HG03097 (cell line): ENCODE measurements around the gene HNRNPF.
"Not testable (repeated sequence)": the region's sequence is repeated elsewhere in the genome, so short reads cannot be mapped to it uniquely, and the experiment has no call there.

Experiments
- ATAC-seq: cut with Tn5 transposase; IDR thresholded peaks from one replicate; pipeline ENCODE4 v1.9.1; 2021; ENCODE audit not compliant: unreplicated experiment, low FRiP score

Gene HNRNPF

DNA sequence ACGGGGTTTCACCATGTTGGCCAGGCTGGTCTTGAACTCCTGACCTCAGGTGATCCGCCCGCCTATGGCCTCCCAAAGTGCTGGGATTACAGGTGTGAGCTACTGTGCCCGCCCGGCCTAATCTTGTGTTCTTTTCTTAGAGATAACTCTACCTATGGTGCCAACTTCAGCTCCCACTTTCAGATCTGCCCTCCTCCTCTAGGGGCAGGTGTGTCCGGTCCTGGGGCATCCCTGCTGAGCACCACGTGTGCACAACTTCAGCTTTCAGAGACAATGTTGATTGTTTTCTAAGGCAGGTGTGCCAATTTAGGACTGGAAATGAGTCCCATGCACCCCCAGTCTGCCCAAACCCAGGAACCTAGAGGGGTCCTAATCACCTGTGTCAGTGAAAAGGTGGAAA is 56.0 kb downstream of the HNRNPF start:
- no peak for ATAC-seq

DNA sequence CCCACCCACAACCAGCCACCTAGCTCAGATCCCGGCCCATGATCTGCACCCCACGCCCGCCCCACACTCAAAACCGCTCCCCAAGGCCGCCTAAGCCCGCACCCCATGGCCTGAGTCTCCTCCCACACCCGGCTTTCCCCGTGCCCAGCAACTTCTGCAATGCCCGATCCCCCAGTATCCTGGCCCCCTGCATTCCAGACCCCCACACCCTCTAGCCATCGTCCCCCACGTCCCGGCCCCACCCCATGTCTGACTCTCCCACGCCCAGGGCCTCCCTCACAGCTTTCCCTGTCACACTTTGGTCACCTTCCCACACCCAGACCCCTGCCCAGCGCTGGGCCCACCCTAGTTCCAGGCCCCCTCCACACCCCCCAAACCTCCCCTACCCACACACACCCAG is 57.7 kb downstream of the HNRNPF start:
- no peak for ATAC-seq

DNA sequence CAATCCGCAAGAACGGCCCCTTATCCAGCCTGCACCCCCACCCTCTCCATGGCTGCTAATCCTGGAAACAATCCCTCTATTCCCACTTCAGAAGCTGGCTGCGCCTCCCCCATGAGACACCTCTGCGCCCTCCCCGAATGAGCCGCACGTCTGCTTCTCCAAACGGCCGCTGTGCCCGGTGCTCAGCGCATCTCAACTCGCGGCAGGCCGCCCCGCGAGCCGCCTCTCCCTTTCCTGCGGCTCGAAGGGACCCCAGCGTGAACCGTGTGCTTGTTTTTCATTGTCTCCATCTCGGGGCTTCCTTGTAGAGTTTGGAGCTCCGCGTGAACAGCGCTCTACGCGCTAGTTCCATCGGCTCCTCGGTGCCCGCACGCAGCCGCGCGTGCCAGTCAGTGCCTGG is 58.3 kb downstream of the HNRNPF start:
- ATAC-seq, result no peak

DNA sequence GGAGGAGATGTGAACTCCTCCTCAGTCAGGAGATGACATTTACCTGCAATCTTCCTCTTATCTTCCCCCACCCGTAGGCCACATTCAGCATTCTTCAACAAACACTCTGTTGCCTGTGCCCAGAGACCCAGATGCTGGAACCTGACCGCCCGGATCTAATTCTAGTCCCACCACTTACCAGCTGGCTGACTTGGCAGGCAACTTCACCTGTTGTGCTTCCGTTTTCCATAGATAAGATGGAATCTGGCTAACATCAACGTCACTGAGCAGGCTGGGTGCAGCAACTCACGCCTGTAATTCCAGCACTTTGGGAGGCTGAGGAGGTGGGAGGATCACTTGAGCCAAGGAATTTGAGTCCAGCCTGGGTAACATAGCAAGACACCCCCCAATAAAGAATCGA is 58.8 kb downstream of the HNRNPF start:
- ATAC-seq, result no peak

DNA sequence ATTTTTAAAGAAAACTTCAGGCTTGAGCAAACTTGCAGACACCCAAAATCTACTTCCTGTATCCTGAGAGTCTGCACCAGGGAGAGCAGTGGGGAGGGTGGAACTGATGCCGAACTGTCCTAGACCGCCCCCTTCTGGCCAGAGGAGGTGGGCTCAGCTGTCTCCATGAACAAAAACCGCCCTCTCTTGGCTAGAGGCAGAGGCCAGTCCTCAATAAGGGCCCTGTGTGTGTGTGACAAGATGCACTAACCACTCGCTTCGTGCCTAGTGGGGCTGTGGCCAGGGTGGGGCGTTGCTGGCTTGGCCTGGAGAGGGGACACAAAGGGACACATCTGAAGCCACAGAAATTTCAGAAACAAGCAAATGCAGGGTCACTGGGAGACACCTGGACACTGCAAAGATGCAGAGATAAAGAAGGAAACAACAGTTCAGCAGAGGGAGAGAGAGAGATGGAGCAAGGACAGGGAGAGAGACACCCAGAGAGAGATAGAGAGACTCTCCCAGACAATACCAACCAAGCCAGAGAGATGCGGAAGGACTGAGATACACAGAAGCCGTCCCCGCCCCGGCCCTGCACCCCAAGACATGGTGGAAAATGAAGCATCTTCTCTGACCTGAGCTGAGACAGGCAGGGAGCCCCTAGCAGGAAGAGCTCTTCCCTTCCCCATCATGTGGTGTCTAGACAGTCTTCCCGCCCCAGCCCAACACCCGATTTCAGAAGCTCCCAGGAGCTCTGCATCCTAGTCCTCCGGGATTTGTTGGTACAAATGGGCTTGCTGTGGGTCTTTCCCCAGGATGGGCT is 60.3 kb downstream of the HNRNPF start:
- ATAC-seq, result peak; percentile 98

DNA sequence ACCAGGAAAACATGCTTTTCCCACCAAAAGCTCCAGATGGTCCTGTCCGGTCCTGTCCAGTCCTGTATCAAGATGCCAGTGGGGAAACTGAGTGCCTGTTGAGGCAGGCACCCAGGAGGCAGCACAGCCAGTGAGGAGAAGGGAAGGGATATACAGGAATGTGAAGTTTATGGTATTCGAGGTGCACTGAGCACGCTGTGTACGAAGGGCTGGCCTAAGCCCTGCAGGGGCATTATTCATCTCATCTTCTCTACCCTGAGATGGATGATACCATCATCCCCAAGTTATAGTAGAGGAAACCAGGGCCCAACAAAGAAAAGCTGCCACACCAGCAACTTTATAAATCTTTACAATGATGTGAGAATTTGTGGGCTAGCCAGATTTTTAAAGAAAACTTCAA is 61.0 kb downstream of the HNRNPF start:
- ATAC-seq, result no peak

DNA sequence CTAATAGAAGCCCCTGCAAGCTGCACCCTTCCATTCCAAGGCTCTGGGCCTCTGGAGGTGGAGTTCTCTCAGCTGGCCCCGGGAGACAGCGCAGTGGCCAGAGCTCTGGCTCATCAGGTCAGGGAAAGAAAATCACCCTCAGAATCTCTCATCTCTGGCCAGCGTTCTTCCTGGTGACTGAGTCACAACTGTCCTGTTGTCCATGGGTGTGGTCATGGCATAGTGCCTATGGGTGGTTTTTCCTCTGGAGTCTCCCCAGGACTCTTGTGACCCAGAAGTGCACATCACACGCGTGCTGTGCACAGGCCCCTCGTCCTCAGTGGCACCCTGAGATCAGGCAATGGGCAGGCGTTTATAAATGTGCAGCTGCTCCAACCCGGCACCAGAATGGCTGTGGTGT is 64.9 kb downstream of the HNRNPF start:
- no peak for ATAC-seq

DNA sequence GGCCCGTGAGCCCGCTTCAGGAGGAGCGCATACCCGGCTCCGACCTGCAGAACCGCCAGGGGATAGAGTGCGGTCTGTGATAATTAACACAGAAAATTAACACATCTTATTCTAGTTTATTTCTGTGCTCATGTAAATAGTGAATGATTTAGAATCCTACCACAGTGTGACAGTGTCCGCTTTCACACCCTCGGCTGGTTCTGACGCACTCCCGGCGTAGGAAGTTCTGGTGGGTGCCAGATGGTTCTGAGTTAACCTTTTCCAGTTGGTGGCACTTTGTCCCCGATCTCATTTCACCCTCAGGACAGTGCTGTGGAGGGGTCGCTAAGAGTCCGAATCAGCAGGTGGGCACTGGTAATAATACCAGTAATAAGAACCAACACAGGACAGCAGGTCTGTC is 65.9 kb downstream of the HNRNPF start:
- no peak for ATAC-seq

DNA sequence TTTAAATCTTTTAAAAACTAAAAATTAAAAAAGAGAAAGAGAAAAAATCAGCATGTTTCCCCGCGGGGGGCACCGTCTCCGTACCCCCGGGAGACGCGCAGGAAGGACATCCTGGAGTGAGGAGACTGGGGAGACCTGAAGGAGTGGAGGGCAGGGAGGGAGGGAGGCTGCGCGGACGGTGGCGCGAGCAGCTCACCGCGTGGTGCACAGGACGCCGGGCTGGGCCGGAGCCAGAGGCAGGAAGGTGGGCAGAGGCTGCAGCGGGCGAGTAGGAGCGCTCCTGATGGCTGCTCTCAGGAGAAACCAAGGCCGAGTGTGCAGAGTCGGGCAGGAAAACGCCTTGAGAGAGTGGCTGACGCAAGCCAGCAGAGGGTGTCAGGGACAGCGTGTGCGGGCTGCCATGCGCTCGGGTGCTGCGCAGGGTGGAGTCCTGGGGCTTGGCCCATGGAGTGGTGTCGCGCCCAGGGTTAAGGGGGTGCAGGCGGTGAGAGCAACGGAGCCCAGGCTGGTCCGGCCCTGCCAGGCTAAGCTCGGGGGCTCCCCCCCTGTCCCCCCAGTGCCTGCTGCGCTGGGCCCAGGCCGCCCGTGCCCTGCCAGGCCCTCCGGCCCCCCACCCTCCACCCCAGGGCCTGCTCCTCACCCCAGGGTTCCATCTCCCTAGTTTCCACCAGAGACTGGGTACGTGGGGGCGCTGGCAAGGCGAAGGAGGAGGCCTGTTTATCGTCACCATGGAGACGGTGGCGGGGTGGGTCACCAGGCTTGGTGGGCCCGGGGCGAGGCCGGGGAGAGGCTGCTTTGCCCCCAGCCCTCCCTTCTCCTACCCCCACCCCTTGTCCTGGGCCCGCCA is 66.5 kb downstream of the HNRNPF start:
- ATAC-seq, result no peak

DNA sequence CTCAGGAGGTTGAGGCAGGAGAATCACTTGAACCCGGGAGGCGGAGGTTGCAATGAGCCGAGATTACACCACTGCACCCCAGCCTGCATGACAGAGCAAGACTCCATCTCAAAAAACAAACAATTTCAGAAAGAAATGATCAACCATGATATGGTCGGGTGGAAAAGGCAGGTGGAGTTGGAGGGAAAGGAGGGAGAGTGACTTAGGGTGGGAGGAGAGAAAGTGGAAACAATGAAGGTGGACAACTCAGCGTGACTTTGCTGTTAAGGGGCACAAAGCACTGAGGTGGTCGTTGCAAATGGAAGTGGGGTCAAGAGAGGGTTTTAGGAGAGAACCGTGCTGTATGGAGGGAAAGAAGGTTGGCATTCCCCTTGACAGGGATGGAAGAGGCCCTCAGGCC is 67.5 kb downstream of the HNRNPF start:
- ATAC-seq, result no peak

DNA sequence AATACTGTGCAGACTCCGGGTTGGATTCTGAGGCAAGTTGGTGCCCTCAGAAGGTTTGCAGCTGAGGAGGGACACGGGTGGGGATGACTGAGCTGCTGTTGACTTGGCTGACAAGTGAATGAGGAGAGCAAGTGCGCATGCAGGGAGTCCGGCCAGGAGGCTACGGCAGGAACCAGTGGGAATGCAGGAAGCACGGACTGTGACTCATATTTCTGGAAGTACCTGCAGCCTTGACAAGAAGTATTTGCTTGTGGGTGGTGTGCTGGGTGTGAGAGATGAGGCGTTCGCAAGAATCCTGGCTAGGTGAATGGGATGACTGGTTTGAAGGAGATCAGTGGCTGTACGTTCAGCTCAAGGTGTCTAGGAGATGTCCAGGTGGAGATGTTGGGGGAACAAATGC is 68.4 kb downstream of the HNRNPF start:
- no peak for ATAC-seq

DNA sequence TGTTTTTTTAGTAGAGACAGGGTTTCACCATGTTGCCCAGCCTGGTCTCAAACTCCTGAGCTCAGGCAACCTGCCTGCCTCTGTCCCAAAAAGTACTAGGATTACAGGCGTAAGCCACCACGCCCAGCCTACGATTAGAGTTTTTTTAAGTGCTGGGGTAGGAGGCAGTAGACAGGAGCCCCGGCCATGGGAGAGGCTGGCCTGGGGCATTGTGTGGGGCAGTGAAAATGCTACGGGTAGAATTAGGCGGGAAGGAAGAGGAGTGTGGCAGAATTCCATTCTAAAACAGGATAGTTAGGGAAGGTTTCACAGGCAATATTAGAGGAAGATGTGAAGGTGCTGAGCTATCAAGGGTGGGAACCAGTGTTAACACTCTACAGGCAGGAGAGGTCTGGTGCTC is 68.9 kb downstream of the HNRNPF start:
- no peak for ATAC-seq

DNA sequence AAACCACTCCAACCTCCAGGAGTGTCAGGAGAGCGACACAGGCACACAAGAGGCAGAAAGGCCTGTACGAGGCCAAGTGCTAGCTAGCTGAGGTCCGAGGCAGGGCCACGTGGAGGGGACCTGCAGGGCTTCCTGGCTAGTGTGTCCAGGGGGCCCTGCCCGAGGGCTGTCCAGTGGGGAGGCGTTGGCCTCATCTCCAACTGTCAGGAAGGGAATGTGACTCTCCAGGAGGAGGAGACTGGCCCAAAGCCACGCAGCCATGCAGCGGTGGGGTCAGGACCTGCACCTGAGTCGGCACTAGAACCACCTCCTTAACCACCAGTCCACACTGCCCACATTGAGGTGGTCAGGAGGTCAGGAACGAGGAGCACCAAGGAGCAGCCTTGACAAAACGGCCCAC is 69.8 kb downstream of the HNRNPF start:
- no peak for ATAC-seq

DNA sequence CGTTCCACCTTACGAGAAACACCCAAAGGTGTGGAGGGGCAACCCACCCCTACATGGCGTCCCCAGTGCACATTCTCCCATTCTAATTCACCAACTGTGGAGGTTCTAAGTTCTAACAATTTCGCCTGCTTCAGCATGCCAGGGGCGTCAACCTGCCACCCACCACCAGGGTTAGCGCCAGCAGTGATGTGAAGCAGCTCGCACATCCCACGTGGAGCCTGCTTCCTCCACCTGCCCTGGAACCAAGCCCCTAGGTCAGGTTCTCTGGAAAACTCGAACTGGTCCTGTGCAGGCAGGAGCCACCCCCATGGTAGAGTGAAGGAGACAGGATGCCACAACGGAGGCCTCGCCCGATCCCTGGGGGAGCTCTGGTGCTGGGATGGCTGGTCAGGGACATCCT is 70.9 kb downstream of the HNRNPF start:
- no peak for ATAC-seq

DNA sequence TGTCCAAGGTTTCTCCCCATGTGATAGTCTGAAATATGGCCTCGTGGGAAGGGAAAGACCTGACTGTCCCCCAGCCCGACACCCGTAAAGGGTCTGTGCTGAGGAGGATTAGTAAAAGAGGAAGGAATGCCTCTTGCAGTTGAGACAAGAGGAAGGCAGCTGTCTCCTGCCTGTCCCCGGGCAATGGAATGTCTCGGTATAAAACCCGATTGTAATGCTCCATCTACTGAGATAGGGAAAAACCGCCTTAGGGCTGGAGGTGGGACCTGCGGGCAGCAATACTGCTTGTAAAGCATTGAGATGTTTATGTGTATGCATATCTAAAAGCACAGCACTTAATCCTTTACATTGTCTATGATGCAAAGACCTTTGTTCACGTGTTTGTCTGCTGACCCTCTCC is 71.5 kb downstream of the HNRNPF start:
- not testable (repeated sequence) for ATAC-seq

DNA sequence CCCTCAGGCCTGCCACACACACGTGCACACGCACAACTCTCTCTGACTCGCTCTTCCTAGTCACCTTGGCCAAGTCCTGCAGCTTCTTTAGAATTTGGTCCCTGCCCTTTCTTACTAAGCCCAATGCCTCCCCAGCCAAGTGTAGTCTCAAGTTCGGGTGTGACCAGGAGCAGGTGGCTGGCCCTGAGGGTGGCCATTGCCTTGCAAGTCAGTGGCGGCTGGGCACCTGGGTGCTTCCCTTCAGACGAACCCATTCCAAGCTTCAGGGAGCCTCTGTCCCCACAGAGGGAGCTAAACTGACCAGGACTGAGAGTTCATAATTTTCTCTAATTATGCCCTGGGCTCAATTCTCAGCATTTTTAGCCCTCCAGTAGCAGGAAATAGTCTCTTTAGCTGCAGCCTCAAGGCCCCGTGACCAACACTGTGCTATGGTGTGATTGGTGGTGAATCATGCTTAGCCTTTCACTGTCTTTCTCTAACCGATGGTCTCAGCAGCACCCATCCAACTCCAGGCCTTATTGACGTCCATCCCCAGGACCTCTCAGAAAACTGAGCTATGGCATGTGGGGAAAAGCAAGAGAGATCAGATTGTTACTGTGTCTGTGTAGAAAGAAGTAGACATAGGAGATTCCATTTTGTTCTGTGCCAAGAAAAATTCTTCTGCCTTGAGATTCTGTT is 72.2 kb downstream of the HNRNPF start:
- ATAC-seq, result no peak

DNA sequence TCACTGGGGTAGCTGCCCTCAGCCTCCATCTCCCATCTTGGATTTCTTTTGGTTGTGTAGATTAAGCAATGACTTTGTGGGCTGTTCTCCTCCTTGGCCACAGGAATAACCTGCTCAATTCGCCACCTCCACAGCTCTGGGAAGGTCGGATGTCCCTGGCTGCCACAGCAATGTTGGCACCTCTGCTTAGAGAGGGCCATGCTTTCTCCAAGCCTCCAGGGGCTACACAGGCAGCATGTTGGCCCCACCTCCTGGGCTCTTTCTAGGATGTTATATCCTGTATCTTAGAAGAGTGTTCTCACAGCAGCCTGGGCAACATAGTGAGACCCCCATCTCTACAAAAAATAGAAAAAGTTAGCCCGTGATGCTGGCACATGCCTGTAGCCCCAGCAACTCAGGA is 72.9 kb downstream of the HNRNPF start:
- no peak for ATAC-seq
